ENCODE results near the gene SH2D5.

Gene SH2D5

GRCh38 chr1:20699558-20699957 is 32.9 kb downstream of the SH2D5 start:
- Mint-ChIP-seq H3K4me1 (ENCODE audit: low read depth) (peaks cover 10% of the 10 kb centered on the region), H3K27ac (no peak overlapping the region), H3K4me3 (no peak overlapping the region), H3K27me3 (ENCODE audit: low read depth) (peaks cover 18% of the 10 kb centered on the region), H3K36me3 (ENCODE audit: low read depth) (no peaks in the 10 kb centered on the region), H3K9me3 (no peaks in the 10 kb centered on the region)

- Mint-ChIP-seq H3K4me3 (no peak overlapping the region), H3K27ac (no peak overlapping the region), H3K27me3 (ENCODE audit: low read depth) (peaks cover 21% of the 10 kb centered on the region)
Measured at GRCh38 chr1:20698195-20698910, 34.1 kb downstream of the SH2D5 start.

DNA sequence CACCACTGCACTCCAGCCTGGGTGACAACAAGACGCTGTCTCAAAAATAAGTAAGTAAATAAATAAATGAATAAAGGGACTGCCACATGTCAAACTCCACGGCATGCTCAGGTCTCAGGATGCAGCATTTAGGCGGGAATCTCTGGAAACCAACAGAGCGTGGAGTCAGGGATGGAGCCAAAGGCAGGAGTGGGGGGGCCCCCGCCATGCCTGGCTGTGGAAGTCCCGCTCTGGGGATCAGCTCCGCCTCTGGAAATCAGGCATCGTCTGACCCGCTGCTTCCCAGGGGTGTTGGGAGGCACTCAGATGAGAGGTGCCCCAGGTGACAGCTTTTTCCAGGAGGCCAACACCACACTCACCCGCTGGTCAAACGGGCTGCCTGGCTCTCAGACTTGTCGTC is 34.9 kb downstream of the SH2D5 start:
- Mint-ChIP-seq H3K36me3 (ENCODE audit: low read depth) (no peaks in the 10 kb centered on the region), H3K27me3 (ENCODE audit: low read depth) (peaks cover 18% of the 10 kb centered on the region), H3K4me1 (ENCODE audit: low read depth) (peaks cover 10% of the 10 kb centered on the region), H3K9me3 (no peaks in the 10 kb centered on the region), H3K4me3 (no peak overlapping the region), H3K27ac (no peak overlapping the region)

More at GRCh38 chr1:20698195-20698910, 34.1 kb downstream of the SH2D5 start:
- no peaks in the 10 kb centered on the region for H3K36me3 Mint-ChIP-seq (ENCODE audit: low read depth)
- H3K9me3 Mint-ChIP-seq = no peaks in the 10 kb centered on the region
- H3K4me1 Mint-ChIP-seq (ENCODE audit: low read depth) = peaks cover 10% of the 10 kb centered on the region

- H3K36me3 Mint-ChIP-seq (ENCODE audit: low read depth) = no peaks in the 10 kb centered on the region
- no peak overlapping the region for H3K27ac Mint-ChIP-seq
- no peaks in the 10 kb centered on the region for H3K9me3 Mint-ChIP-seq
- peak overlapping the region; percentile 80 for H3K4me3 Mint-ChIP-seq
- peaks cover 18% of the 10 kb centered on the region for H3K27me3 Mint-ChIP-seq (ENCODE audit: low read depth)
- peaks cover 10% of the 10 kb centered on the region for H3K4me1 Mint-ChIP-seq (ENCODE audit: low read depth)
Measured at GRCh38 chr1:20696397-20697333, 35.8 kb downstream of the SH2D5 start.

GRCh38 chr1:20695515-20695914 is 37.0 kb downstream of the SH2D5 start:
- Mint-ChIP-seq H3K36me3 (ENCODE audit: low read depth) (no peaks in the 10 kb centered on the region), H3K27me3 (ENCODE audit: low read depth) (peaks cover 18% of the 10 kb centered on the region), H3K4me3 (peak overlapping the region; percentile 80), H3K27ac (no peak overlapping the region), H3K9me3 (no peaks in the 10 kb centered on the region), H3K4me1 (ENCODE audit: low read depth) (peaks cover 10% of the 10 kb centered on the region)

GRCh38 chr1:20693623-20694022 is 38.9 kb downstream of the SH2D5 start:
- Mint-ChIP-seq H3K4me3 (no peak overlapping the region), H3K27ac (no peak overlapping the region), H3K4me1 (ENCODE audit: low read depth) (peaks cover 10% of the 10 kb centered on the region), H3K36me3 (ENCODE audit: low read depth) (no peaks in the 10 kb centered on the region), H3K27me3 (ENCODE audit: low read depth) (peaks cover 15% of the 10 kb centered on the region), H3K9me3 (no peaks in the 10 kb centered on the region)

DNA sequence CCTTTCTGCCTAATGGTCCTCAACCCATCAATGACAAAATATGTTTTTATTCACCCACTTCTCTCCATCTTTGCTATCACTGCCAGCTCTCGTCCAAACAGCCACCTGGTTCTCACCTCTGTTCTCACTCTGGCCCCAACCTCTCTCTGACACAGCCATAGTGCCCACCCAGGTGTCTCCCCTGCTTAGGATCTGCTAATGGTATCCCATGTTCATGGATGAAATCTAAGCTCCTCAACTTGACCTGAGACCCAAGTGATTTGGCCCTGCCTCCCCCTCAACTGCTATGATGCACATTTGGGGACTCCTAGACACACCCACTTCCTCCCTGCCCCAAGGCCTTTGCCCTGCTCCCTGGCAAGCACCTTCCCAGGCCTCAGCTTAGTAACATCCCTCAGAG is 40.6 kb downstream of the SH2D5 start:
- H3K36me3 Mint-ChIP-seq (ENCODE audit: low read depth) = no peaks in the 10 kb centered on the region
- no peak overlapping the region for H3K27ac Mint-ChIP-seq
- peaks cover 15% of the 10 kb centered on the region for H3K27me3 Mint-ChIP-seq (ENCODE audit: low read depth)
- H3K4me3 Mint-ChIP-seq = no peak overlapping the region
- peaks cover 9% of the 10 kb centered on the region for H3K4me1 Mint-ChIP-seq (ENCODE audit: low read depth)
- no peaks in the 10 kb centered on the region for H3K9me3 Mint-ChIP-seq

DNA sequence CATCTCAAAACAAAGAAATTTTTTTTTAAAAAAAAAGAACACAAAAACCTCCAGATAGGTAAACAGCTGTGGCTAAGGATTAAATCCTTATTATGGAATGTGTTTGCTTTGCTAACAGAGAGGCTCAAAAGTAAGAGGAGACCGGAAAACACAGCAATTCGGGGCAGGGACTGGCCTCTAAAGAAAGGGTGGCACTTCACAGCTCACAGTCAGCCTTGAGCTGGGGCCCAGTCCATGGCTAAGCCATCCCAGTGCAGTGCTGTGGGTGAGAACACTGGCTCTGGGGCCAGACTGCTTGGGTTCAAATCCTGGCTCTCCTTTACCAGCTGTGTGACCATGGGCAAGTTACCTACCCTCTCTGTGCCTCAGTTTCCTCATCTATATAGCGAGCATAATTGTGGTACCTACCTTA is 42.9 kb downstream of the SH2D5 start:
- H3K9me3 Mint-ChIP-seq = no peaks in the 10 kb centered on the region

GRCh38 chr1:20686883-20687725 is 45.4 kb downstream of the SH2D5 start:
- H3K27ac Mint-ChIP-seq = no peak overlapping the region
- no peaks in the 10 kb centered on the region for H3K9me3 Mint-ChIP-seq
- no peak overlapping the region for H3K4me3 Mint-ChIP-seq
- H3K27me3 Mint-ChIP-seq (ENCODE audit: low read depth) = peaks cover 13% of the 10 kb centered on the region
- H3K4me1 Mint-ChIP-seq (ENCODE audit: low read depth) = no peaks in the 10 kb centered on the region
- H3K36me3 Mint-ChIP-seq (ENCODE audit: low read depth) = no peaks in the 10 kb centered on the region

More for the DNA sequence above, 42.9 kb downstream of the SH2D5 start:
- Mint-ChIP-seq H3K36me3 (ENCODE audit: low read depth) (no peaks in the 10 kb centered on the region), H3K27me3 (ENCODE audit: low read depth) (peaks cover 4% of the 10 kb centered on the region), H3K27ac (no peak overlapping the region), H3K4me1 (ENCODE audit: low read depth) (no peaks in the 10 kb centered on the region), H3K4me3 (no peak overlapping the region)

DNA sequence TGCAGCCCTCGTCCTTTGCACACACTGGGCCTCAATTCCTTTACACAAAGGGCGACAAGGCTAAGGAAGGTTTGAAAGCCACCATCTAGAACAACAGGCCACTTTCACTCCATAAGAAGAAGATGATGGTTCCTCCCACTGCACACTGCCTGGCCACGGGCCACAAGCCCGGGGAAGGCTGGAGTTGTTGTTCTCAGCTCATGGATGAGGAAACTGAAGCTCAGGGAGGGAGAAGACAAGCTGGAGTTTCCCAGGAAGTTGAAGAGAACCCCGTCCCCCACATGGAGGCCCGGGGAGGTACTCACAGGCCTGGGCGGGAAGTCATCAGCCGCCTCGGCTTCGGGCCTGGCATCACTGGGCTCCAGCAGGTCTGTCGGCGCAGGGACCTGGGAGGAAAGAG is 46.8 kb downstream of the SH2D5 start:
- H3K36me3 Mint-ChIP-seq (ENCODE audit: low read depth) = no peaks in the 10 kb centered on the region
- H3K4me3 Mint-ChIP-seq = no peak overlapping the region
- H3K4me1 Mint-ChIP-seq (ENCODE audit: low read depth) = no peaks in the 10 kb centered on the region
- H3K27me3 Mint-ChIP-seq (ENCODE audit: low read depth) = peaks cover 20% of the 10 kb centered on the region
- no peak overlapping the region for H3K27ac Mint-ChIP-seq
- H3K9me3 Mint-ChIP-seq = no peaks in the 10 kb centered on the region

DNA sequence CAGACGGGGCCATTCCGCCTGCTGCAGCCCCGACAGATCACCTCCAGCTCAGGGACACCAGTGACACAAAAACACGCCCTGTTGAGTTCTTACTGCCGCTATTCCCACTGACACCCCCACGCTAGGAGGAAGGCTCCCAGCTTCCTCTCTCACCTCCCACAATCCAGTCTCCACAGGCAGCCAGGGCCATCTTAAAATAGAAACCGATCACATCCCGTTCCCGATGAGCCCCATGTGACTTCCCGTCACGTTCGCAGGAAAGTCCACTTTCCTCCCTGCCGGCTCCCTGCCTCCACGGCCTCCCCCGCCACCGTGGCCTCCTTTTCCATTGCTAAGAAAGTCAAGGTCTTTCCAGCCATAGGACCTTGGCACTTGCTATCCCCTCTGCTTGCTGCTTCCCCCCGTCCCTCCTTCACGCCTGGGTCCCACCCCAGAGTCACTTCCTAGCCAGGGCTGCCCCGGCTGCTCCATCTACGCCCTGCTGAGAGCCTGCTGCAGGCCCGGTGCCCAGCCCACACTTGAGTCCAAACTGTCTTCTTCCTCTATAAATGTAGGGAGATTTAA is 47.3 kb downstream of the SH2D5 start:
- no peaks in the 10 kb centered on the region for H3K9me3 Mint-ChIP-seq
- H3K27me3 Mint-ChIP-seq (ENCODE audit: low read depth) = peaks cover 25% of the 10 kb centered on the region
- H3K36me3 Mint-ChIP-seq (ENCODE audit: low read depth) = no peaks in the 10 kb centered on the region
- H3K27ac Mint-ChIP-seq = no peak overlapping the region
- H3K4me3 Mint-ChIP-seq = no peak overlapping the region
- H3K4me1 Mint-ChIP-seq (ENCODE audit: low read depth) = no peaks in the 10 kb centered on the region

DNA sequence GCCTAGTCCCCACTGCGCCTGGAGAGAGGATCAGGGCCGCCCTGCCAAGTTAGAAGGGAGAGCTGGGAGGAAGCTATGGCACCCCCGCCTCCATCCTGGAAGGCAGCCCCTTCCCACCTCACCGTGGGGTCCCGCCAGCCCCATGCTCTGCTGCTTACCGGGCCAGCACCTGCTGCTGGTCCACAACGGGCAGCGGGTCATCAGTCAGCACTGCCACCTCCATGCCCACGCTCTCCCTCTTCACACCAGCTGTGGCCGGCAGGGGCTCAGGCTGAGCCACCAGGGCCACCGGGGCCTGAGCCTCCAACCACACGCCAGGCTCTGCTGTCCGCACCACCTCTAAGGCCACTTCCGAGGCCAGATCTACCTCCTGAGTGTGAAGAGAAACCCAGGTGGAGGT is 47.9 kb downstream of the SH2D5 start:
- Mint-ChIP-seq H3K9me3 (no peaks in the 10 kb centered on the region), H3K27me3 (ENCODE audit: low read depth) (peaks cover 31% of the 10 kb centered on the region), H3K27ac (no peak overlapping the region), H3K4me3 (no peak overlapping the region), H3K4me1 (ENCODE audit: low read depth) (no peaks in the 10 kb centered on the region), H3K36me3 (ENCODE audit: low read depth) (no peaks in the 10 kb centered on the region)

GRCh38 chr1:20684050-20684620 is 48.4 kb downstream of the SH2D5 start:
- Mint-ChIP-seq H3K36me3 (ENCODE audit: low read depth) (no peaks in the 10 kb centered on the region), H3K4me3 (no peak overlapping the region), H3K9me3 (no peaks in the 10 kb centered on the region), H3K4me1 (ENCODE audit: low read depth) (no peaks in the 10 kb centered on the region), H3K27ac (no peak overlapping the region), H3K27me3 (ENCODE audit: low read depth) (peaks cover 35% of the 10 kb centered on the region)

GRCh38 chr1:20683614-20684013 is 48.9 kb downstream of the SH2D5 start:
- H3K36me3 Mint-ChIP-seq (ENCODE audit: low read depth) = no peaks in the 10 kb centered on the region
- peaks cover 4% of the 10 kb centered on the region for H3K4me1 Mint-ChIP-seq (ENCODE audit: low read depth)
- H3K4me3 Mint-ChIP-seq = no peak overlapping the region

More at GRCh38 chr1:20683614-20684013, 48.9 kb downstream of the SH2D5 start:
- Mint-ChIP-seq H3K9me3 (no peaks in the 10 kb centered on the region), H3K27ac (no peak overlapping the region), H3K27me3 (ENCODE audit: low read depth) (peaks cover 39% of the 10 kb centered on the region)

Measured in T-helper 1 cell treated with Interleukin-12 subunit alpha and Interleukin-12 subunit beta and Interleukin-4 antibody, amounts not matched to agents 30 μg/mL and 1 μg/mL, for 36 hours (primary cell).